HepG2 (cell line): Measurements from ENCODE around the gene U2AF2. TPM values are rescaled to one million over a fixed set of nuclear protein-coding genes. Genes with fewer than 3 reads are reported as not detected.

Source experiments
- AHR ChIP-seq: IDR thresholded peaks from 2 replicates; pipeline ENCODE4 v1.6.1; 2018; ENCODE audit warnings: missing genetic modification reagents, missing compliant biosample characterization
- BCL6 ChIP-seq: IDR thresholded peaks from 2 replicates; pipeline ENCODE4 v1.6.1; 2016; ENCODE audit warnings: missing genetic modification reagents, missing compliant biosample characterization
- CERS6 ChIP-seq: sonication (generic); formaldehyde crosslinking; IDR thresholded peaks from 2 replicates; pipeline ENCODE4 v1.5.0; 2020; ENCODE audit warnings: missing genetic modification reagents
- KAT7 ChIP-seq: IDR thresholded peaks from 2 replicates; pipeline ENCODE4 v1.6.1; 2018; ENCODE audit warnings: borderline replicate concordance, missing compliant biosample characterization
- MBD4 ChIP-seq: IDR thresholded peaks from 2 replicates; pipeline ENCODE4 v1.6.1; 2012; ENCODE audit warnings: low read length, inconsistent platforms, borderline replicate concordance
- MEIS2 ChIP-seq: sonication (generic); formaldehyde crosslinking; IDR thresholded peaks from 2 replicates; pipeline ENCODE4 v1.9.0; 2021; ENCODE audit warnings: mild to moderate bottlenecking, missing genetic modification reagents
- MIXL1 ChIP-seq: IDR thresholded peaks from 2 replicates; pipeline ENCODE4 v1.6.1; 2016
- MTF1 ChIP-seq: sonication (generic); formaldehyde crosslinking; IDR thresholded peaks from 2 replicates; pipeline ENCODE4 v1.5.0; 2020; ENCODE audit warnings: missing genetic modification reagents
- PHF20 ChIP-seq: sonication (generic); formaldehyde crosslinking; IDR thresholded peaks from 2 replicates; pipeline ENCODE4 v1.5.0; 2020; ENCODE audit warnings: mild to moderate bottlenecking, missing genetic modification reagents
- SNAPC4 ChIP-seq: sonication (generic); formaldehyde crosslinking; IDR thresholded peaks from 2 replicates; pipeline ENCODE4 v1.4.0; 2020; ENCODE audit warnings: mild to moderate bottlenecking, missing genetic modification reagents
- TAF1 ChIP-seq: sonication (generic); formaldehyde crosslinking; IDR thresholded peaks from 2 replicates; pipeline ENCODE4 v1.4.0; 2020; ENCODE audit warnings: missing genetic modification reagents
- TBX2 ChIP-seq: sonication (generic); formaldehyde crosslinking; IDR thresholded peaks from 2 replicates; pipeline ENCODE4 v1.5.0; 2020; ENCODE audit warnings: missing genetic modification reagents, mild to moderate bottlenecking, borderline replicate concordance
- USF2 ChIP-seq, 2 experiments: sonication (generic) in 1 of 2; formaldehyde crosslinking in 1 of 2; IDR thresholded peaks; 2 replicates each; pipeline versions ENCODE4 v1.5.1 to v1.6.1; 2011 to 2020; ENCODE audit warnings: borderline replicate concordance in 1 of 2, low read depth in 1 of 2, low read length in 1 of 2, mild to moderate bottlenecking in 1 of 2, missing genetic modification reagents in 1 of 2, moderate library complexity in 1 of 2
- YEATS2 ChIP-seq: sonication (generic); formaldehyde crosslinking; IDR thresholded peaks from 2 replicates; pipeline ENCODE4 v1.4.0; 2020; ENCODE audit warnings: missing genetic modification reagents, borderline replicate concordance
- ZFP1 ChIP-seq: IDR thresholded peaks from 2 replicates; pipeline ENCODE4 v1.6.1; 2016
- ZNF282 ChIP-seq: fragments of 450-650 bp; IDR thresholded peaks from 2 replicates; pipeline ENCODE4 v1.6.1; 2018; ENCODE audit not compliant: partially characterized antibody
- ZNF713 ChIP-seq: sonication (generic); formaldehyde crosslinking; IDR thresholded peaks from 2 replicates; pipeline ENCODE4 v1.4.0; 2020; ENCODE audit warnings: mild to moderate bottlenecking, missing genetic modification reagents
- ZSCAN30 ChIP-seq: sonication (generic); formaldehyde crosslinking; IDR thresholded peaks from 2 replicates; pipeline ENCODE4 v1.5.0; 2020; ENCODE audit warnings: mild to moderate bottlenecking, missing genetic modification reagents
- ZSCAN5A ChIP-seq: sonication (generic); formaldehyde crosslinking; IDR thresholded peaks from 2 replicates; pipeline ENCODE4 v1.8.0; 2022; ENCODE audit warnings: mild to moderate bottlenecking, missing genetic modification reagents, borderline replicate concordance
- polyA plus RNA-seq, 8 experiments: library from polyadenylated mRNA; depleted of rRNA in 3 of 8; stranded (reverse) in 7 of 8; unstranded in 1 of 8; fragments of >200 nt; fragmentation: Illumina TruSeq in 4 of 8; extraction: Trizol in 4 of 8; gene quantifications; 2 replicates each; pipeline versions ENCODE4 v1.2.1 to v1.2.3, GENCODE V29; 2011 to 2016; ENCODE audit warnings: low read depth in 4 of 8, missing spikeins in 1 of 8, mixed read lengths in 1 of 8; ENCODE audit not compliant: insufficient read depth in 1 of 8
- total RNA-seq, 5 experiments: library from RNA; depleted of rRNA; stranded (reverse); fragments of >200 nt; fragmentation: Illumina TruSeq; extraction: Trizol; gene quantifications; 2 replicates each; pipeline ENCODE4 v1.2.3, GENCODE V29; 2016; ENCODE audit warnings: low read depth in 1 of 5

The U2AF2 gene
- total and polyA plus RNA-seq, 2 of the 13 experiments (the other 11 are each of a cell fraction or from before 2014, with no cell fraction given), result 84.3 to 124 TPM

- TF ChIP-seq TAF1, result peak; percentile 33; the same call in 1 of the 2 replicates
- TF ChIP-seq ZNF713 (CRISPR knock-in tag), result no peak
- peak; percentile 94 for TF ChIP-seq PHF20 (CRISPR knock-in tag)
- no peak for TF ChIP-seq BCL6 (CRISPR knock-in tag)
- no peak for TF ChIP-seq ZNF282
- no peak for TF ChIP-seq ZFP1 (CRISPR knock-in tag)
- TF ChIP-seq SNAPC4 (CRISPR knock-in tag), result no peak
- no peak for TF ChIP-seq USF2 (IDR thresholded peaks at IDR 0.05; ENCODE audit: low read depth, low read length)
- no peak for TF ChIP-seq USF2 (CRISPR knock-in tag; IDR thresholded peaks at IDR 0.05; ENCODE audit: borderline replicate concordance)
- no peak for TF ChIP-seq ZSCAN5A
- no peak for TF ChIP-seq ZSCAN30 (CRISPR knock-in tag)
- no peak for TF ChIP-seq AHR
- no peak for TF ChIP-seq CERS6 (CRISPR knock-in tag)
- TF ChIP-seq MBD4, result no peak
- no peak for TF ChIP-seq MIXL1 (CRISPR knock-in tag)
- no peak for TF ChIP-seq MTF1 (CRISPR knock-in tag)
- peak; percentile 90 for TF ChIP-seq YEATS2
- TF ChIP-seq MEIS2 (CRISPR knock-in tag), result peak; percentile 32; the same call in 1 of the 2 replicates
- TF ChIP-seq KAT7 (CRISPR knock-in tag), result no peak
- peak; percentile 66 for TF ChIP-seq TBX2
Observed at GRCh38 chr19:55674841-55675660, 20.2 kb downstream of the U2AF2 start, which contains the start of gene EPN1 (continued).
